Lower leg skin (tissue), 4 donors: ENCODE results near the gene FRAS1. TPM values are rescaled to one million over a fixed set of nuclear protein-coding genes. Genes with fewer than 3 reads are reported as not detected.

Experiments used
- DNase-seq, 2 donors: peaks; one replicate each; pipeline ENCODE4 v3.0.0-alpha.2; 2019; ENCODE audit warnings: low spot score in 2 of 2
- H3K4me3 ChIP-seq: fragments of 200-600 bp; sonication (generic); 2 replicates; pipeline ENCODE4 v1.5.1; 2017; ENCODE audit warnings: mild to moderate bottlenecking, low read depth; ENCODE audit not compliant: poor library complexity, severe bottlenecking
- POLR2A ChIP-seq, 2 donors: fragments of 450-650 bp; IDR thresholded peaks; one replicate each; pipeline ENCODE4 v1.6.1; 2016 to 2017; ENCODE audit warnings: antibody characterized with exemption in 2 of 2, mild to moderate bottlenecking in 1 of 2, moderate library complexity in 1 of 2
- WGBS, 2 donors: methylation state at CpG; one replicate each; pipeline ENCODE4 v1.1.5; 2018; 5-methylcytosine and 5-hydroxymethylcytosine counted together
- intact Hi-C: fragments of 100-400 bp; cut with DNase I; formaldehyde crosslinking; loops from one replicate; pipeline ENCODE4 v1.15.0; 2023; ENCODE audit warnings: low total_unique reads
- total RNA-seq, 4 donors: library from RNA; depleted of rRNA; stranded (reverse); fragments of >200 nt; gene quantifications; one replicate each; pipeline ENCODE4 v1.1.0, GENCODE V29; 2016
- TF ChIP-seq, protein P1 (sequence below), 3 donors: fragments of 450-650 bp; IDR thresholded peaks; one replicate each; pipeline ENCODE4 v1.5.1; 2016; ENCODE audit warnings: antibody characterized with exemption in 3 of 3, mild to moderate bottlenecking in 3 of 3, moderate library complexity in 2 of 3

Gene FRAS1
- total RNA-seq, 4 donors from 2014 or later = 0.83 to 5.3 (median 3.0) TPM

DNA sequence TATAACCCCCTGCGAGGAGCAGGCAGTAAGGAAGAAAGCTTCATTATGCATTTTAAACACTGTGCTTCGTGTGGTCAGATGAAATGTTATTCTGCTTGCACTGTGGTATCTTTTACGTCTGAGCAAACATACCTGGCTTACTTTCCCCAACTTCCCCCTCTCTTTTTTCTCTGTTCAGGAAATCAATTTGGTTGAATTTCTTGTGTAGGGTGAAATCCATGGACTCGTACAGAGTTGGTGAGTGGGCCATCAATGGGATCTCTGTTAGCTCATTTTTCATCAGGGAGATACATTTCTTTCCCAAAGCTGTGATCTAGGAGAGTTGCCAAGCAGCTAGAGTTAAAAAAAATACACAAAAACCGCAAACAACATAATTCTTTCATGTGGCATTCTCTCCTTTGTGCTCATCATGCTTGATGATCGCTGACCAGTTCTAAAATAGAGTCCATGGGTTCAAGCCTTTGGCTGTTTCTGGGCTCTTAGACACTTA, 98.5 kb downstream of the FRAS1 start:
- DNase-seq = no peak
- intact Hi-C loops = no loop called here
- WGBS, 2 donors = 64% methylated on average over 6 of the region's 6 CpGs
- no peak overlapping the region for H3K4me3 ChIP-seq
- no peak for TF ChIP-seq POLR2A (IDR thresholded peaks at IDR 0.05)

DNA sequence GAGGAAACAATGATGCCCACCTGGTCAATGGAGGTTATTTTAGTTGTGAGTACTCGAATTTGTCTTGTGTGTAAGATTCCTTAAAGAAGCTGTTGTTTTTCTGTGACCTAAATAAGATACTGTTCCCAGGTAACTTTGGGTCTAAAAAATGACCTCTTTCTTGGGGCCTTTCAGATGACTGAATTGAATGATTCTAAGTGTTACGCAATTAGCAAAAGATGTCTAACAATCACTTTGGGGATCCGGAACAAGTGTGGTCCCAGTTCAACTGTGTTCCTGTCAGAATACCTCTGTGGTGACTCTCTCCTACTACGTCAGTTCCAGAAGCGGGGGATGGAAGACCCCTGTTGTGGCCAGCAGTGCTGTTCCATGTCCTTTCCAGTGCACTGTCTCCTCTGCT, 99.4 kb downstream of the FRAS1 start:
- WGBS, 2 donors = 93 to 96% methylated on average over 5 of the region's 5 CpGs
- TF ChIP-seq, protein P1, sequence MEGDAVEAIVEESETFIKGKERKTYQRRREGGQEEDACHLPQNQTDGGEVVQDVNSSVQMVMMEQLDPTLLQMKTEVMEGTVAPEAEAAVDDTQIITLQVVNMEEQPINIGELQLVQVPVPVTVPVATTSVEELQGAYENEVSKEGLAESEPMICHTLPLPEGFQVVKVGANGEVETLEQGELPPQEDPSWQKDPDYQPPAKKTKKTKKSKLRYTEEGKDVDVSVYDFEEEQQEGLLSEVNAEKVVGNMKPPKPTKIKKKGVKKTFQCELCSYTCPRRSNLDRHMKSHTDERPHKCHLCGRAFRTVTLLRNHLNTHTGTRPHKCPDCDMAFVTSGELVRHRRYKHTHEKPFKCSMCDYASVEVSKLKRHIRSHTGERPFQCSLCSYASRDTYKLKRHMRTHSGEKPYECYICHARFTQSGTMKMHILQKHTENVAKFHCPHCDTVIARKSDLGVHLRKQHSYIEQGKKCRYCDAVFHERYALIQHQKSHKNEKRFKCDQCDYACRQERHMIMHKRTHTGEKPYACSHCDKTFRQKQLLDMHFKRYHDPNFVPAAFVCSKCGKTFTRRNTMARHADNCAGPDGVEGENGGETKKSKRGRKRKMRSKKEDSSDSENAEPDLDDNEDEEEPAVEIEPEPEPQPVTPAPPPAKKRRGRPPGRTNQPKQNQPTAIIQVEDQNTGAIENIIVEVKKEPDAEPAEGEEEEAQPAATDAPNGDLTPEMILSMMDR (IDR thresholded peaks at IDR 0.05) = no peak
- no peak for TF ChIP-seq POLR2A (IDR thresholded peaks at IDR 0.05)
- intact Hi-C loops = no loop called here
- DNase-seq = no peak
- H3K4me3 ChIP-seq = no peak overlapping the region

DNA sequence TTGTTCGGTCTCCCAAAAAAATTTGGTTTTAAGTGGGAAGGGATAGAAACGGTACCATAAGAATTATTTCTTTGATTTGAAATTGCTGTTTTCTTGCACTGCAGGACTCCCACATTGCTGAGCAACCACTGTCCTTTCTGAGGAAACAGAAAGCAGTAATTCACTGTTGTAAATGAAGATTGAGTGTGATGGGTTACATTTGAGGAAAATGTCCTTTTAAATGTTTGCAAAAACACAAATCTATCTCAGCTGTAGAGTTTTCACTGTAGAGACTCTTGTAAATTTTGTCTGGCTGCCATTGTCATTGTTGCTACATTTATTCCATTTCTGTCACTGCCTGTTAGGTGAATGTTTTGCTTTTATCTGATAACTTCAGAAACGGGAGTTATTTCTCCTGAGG, 105.2 kb downstream of the FRAS1 start:
- TF ChIP-seq POLR2A (IDR thresholded peaks at IDR 0.05) = no peak
- TF ChIP-seq, protein P1 (IDR thresholded peaks at IDR 0.05) = no peak
- no peak overlapping the region for H3K4me3 ChIP-seq
- DNase-seq = no peak
- intact Hi-C loops = no loop called here
- 57 to 64% methylated on average over 3 of the region's 3 CpGs for WGBS, 2 donors

DNA sequence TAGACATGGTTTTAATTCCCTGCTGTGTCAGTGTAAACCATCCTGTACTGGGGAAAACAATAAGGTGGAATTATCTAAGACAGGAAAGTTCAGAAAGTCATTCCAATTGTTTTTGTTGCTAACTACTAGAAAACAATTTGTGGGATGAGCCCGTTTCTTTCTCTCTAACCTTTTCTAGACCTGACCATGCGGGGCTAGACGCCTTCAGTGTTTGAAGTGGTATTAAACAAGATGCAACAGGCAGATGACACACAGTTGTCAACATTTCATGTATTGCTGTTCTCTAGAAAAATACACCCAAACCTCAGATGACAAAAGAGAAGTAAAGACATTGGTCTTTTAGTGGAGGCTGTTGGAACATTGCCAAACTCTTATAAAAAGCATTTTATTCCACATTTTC, 105.7 kb downstream of the FRAS1 start:
- TF ChIP-seq, protein P1 (IDR thresholded peaks at IDR 0.05) = no peak
- DNase-seq = no peak
- no peak overlapping the region for H3K4me3 ChIP-seq
- WGBS, 2 donors = 53 to 55% methylated on average over 3 of the region's 3 CpGs
- intact Hi-C loops = no loop called here

DNA sequence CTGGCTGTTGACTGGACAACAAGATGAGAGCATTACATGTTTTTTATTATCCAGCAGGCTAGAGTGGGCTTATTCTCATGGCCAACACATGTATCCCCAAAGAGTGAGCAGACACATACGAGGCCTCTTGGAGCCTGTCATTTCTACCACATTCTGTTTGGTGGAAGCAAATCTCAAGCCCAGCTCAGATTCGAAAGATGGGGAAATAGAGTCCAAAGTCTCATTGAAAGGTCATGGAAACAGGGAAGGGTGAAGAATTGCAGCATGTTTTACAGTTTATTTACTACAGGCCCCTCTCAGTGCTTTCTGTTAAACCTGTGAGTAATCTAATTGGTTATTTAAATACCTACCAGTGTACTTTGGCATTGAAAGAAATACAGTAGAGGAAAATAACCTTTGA, 108.6 kb downstream of the FRAS1 start:
- WGBS, 2 donors = 94 to 98% methylated on average over 2 of the region's 2 CpGs
- TF ChIP-seq POLR2A (IDR thresholded peaks at IDR 0.05) = no peak
- TF ChIP-seq, protein P1 (IDR thresholded peaks at IDR 0.05) = no peak

DNA sequence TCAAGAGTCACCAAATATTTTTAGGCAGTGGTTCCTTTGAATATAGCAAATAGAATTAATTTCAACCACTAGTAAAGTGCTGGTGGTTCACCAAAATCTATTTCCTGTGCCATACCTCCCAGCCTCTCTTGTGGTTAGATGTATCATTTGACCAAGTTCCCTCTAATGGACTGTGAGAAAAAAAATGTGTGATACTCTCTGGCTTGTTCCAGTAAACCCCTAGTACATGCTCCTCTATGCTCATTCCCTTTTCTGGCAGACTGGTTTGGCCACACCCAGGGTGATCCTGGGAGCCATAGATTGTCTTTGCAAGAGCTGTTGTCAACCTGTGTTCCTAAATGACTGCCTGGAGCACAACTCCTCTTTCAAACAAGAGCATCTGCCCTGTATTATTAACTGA, 109.5 kb downstream of the FRAS1 start:
- DNase-seq = no peak
- no peak for TF ChIP-seq POLR2A (IDR thresholded peaks at IDR 0.05)
- TF ChIP-seq, protein P1 (IDR thresholded peaks at IDR 0.05) = no peak
- no peak overlapping the region for H3K4me3 ChIP-seq
- intact Hi-C loops = no loop called here

More for the DNA sequence above, 108.6 kb downstream of the FRAS1 start:
- intact Hi-C loops = no loop called here
- DNase-seq = no peak
- H3K4me3 ChIP-seq = no peak overlapping the region
